Psoas muscle (tissue), 8 donors: ENCODE results near the gene TGFBRAP1. TPM values are rescaled to one million over a fixed set of nuclear protein-coding genes. Genes with fewer than 3 reads are reported as not detected.

Experiments used
- ATAC-seq, 4 donors: fragments of 200-7000 bp; cut with Tn5 transposase; one replicate each; pipeline ENCODE4 v1.9.1; 2020; ENCODE audit warnings: moderate library complexity in 3 of 4, mild to moderate bottlenecking in 2 of 4
- DNase-seq, 2 donors: peaks; one replicate each; pipeline ENCODE4 v3.0.0-alpha.2; 2020
- H3K27ac ChIP-seq: fragments of 200-600 bp; one replicate; pipeline ENCODE4 v1.8.0; 2022
- H3K27me3 ChIP-seq, 3 donors: fragments of 200-600 bp in 1 of 3; one replicate each; pipeline versions ENCODE4 v1.6.1 to v1.8.0; 2013 to 2022; ENCODE audit warnings: low read length in 2 of 3, mild to moderate bottlenecking in 2 of 3, moderate library complexity in 1 of 3; ENCODE audit not compliant: insufficient read depth in 3 of 3
- H3K36me3 ChIP-seq, 2 donors: fragments of 200-600 bp in 1 of 2; one replicate each; pipeline versions ENCODE4 v1.6.1 to v1.8.0; 2013 to 2022; ENCODE audit warnings: low read depth in 1 of 2, mild to moderate bottlenecking in 1 of 2, moderate library complexity in 1 of 2; ENCODE audit not compliant: insufficient read depth in 1 of 2
- H3K4me1 ChIP-seq: fragments of 200-600 bp; one replicate; pipeline ENCODE4 v1.8.0; 2022
- H3K4me3 ChIP-seq: fragments of 200-600 bp; one replicate; pipeline ENCODE4 v1.8.0; 2022; ENCODE audit warnings: mild to moderate bottlenecking
- H3K9me3 ChIP-seq: fragments of 200-600 bp; one replicate; pipeline ENCODE4 v1.8.0; 2022
- CTCF ChIP-seq: fragments of 200-600 bp; IDR thresholded peaks from one replicate; pipeline ENCODE4 v1.8.0; 2022; ENCODE audit warnings: antibody characterized with exemption
- WGBS, 3 donors: extraction: QIAGEN DNeasy Blood & Tissue Kit; methylation state at CpG; one replicate each; pipeline versions ENCODE4 v1.1.6 to v1.1.7; 2013; 5-methylcytosine and 5-hydroxymethylcytosine counted together
- intact Hi-C, 2 donors: fragments of 100-400 bp; cut with DNase I; formaldehyde crosslinking; loops; one replicate each; pipeline versions ENCODE4 v1.11.0 to v1.14.2; 2022
- polyA plus RNA-seq, 3 donors: library from polyadenylated mRNA; stranded (reverse); fragments of 200-250 nt; gene quantifications; one replicate each; pipeline ENCODE4 v1.2.3, GENCODE V29; 2013
- total RNA-seq, 4 donors: library from RNA; stranded (reverse); fragmentation: NEBNext Ultra II Directional in 2 of 4; extraction: Animal tissue kit (Norgen Biotek cat#: 25700) in 2 of 4; gene quantifications; one replicate each; pipeline versions ENCODE4 v1.2.1 to v1.2.4, GENCODE V29; 2021 to 2023
- donor health status: healthy with polysubstance abuse.
- donor health status: DM: no; HTN: no; CAD: no; lungs with moderate emphysema.
- donor health status: Bipolar disorder and iron deficiency.
- donor health status: healthy.
- donor health status: DM: yes; HTN: yes; CAD: no.
- donor health status: DM: no; HTN: no; CAD: no.
- donor health status: DM: no; HTN: no; CAD: no.
- donor health status: DM: yes; HTN: yes; CAD: no.

The TGFBRAP1 gene
- total and polyA plus RNA-seq, 7 donors: 5.4 to 21.4 (median 16.3) TPM

- H3K4me1 ChIP-seq: peaks cover 58% of the 10 kb centered on the region
- no peak for TF ChIP-seq CTCF
- no peak overlapping the region for H3K4me3 ChIP-seq
- H3K27me3 ChIP-seq: no peaks in the 10 kb centered on the region
- H3K9me3 ChIP-seq: no peaks in the 10 kb centered on the region
- DNase-seq (no peak), ATAC-seq (peak; percentile 16 to 53 (median 22))
- H3K27ac ChIP-seq: peak overlapping the region; percentile 79
- WGBS, 3 donors: 33 to 67% (median 46%) methylated on average over 9 of the region's 9 CpGs
- intact Hi-C loops: loop anchor here (10.0 kb wide), 2 partner anchors 371 to 411 kb away; partner anchors contain the start of gene NCK2 (in 1 of the 2)
- H3K36me3 ChIP-seq: peaks cover 0 to 14% of the 10 kb centered on the region in 2 donors
Measured at GRCh38 chr2:105373895-105374401, 44.4 kb upstream of the TGFBRAP1 start.

- intact Hi-C loops: loop anchor here (10.0 kb wide), 2 partner anchors 371 to 411 kb away; partner anchors contain the start of gene NCK2 (in 1 of the 2)
- WGBS, 3 donors: 11 to 25% (median 23%) methylated on average over 9 of the region's 9 CpGs
- no peaks in the 10 kb centered on the region for H3K9me3 ChIP-seq
- ATAC-seq: peak; percentile 70 to 85 (median 80)
- TF ChIP-seq CTCF: no peak
- H3K4me1 ChIP-seq: peaks cover 52% of the 10 kb centered on the region
- H3K27ac ChIP-seq: peak overlapping the region; percentile 79
- peak; percentile 56 to 93 for DNase-seq
- no peak overlapping the region for H3K4me3 ChIP-seq
- H3K36me3 ChIP-seq: peaks cover 2 to 19% of the 10 kb centered on the region in 2 donors
- no peaks in the 10 kb centered on the region for H3K27me3 ChIP-seq
Measured at GRCh38 chr2:105373344-105373781, 43.8 kb upstream of the TGFBRAP1 start.

- peaks cover 40% of the 10 kb centered on the region for H3K4me1 ChIP-seq
- intact Hi-C loops: loop anchor here (10.0 kb wide), 2 partner anchors 373 to 413 kb away; partner anchors contain the start of gene NCK2 (in 1 of the 2)
- no peak for DNase-seq
- no peaks in the 10 kb centered on the region for H3K9me3 ChIP-seq
- 26 to 42% (median 36%) methylated on average over 4 of the region's 4 CpGs for WGBS, 3 donors
- H3K27me3 ChIP-seq: no peaks in the 10 kb centered on the region
- H3K4me3 ChIP-seq: no peak overlapping the region
- ATAC-seq: no peak
- H3K27ac ChIP-seq: no peak overlapping the region
- TF ChIP-seq CTCF: no peak
- peaks cover 6 to 35% of the 10 kb centered on the region in 2 donors for H3K36me3 ChIP-seq
Measured at GRCh38 chr2:105371810-105372209, 42.3 kb upstream of the TGFBRAP1 start.

GRCh38 chr2:105371156-105371555 lies 41.6 kb upstream of the TGFBRAP1 start:
- WGBS, 3 donors: 89 to 95% (median 93%) methylated on average over 10 of the region's 10 CpGs
- Histone ChIP-seq H3K4me3 (no peak overlapping the region), H3K36me3 (peaks cover 6 to 42% of the 10 kb centered on the region in 2 donors), H3K9me3 (no peaks in the 10 kb centered on the region), H3K27me3 (no peaks in the 10 kb centered on the region), H3K27ac (no peak overlapping the region), H3K4me1 (peaks cover 33% of the 10 kb centered on the region)
- ATAC-seq: no peak
- no peak for TF ChIP-seq CTCF
- intact Hi-C loops: loop anchor here (10.0 kb wide), 2 partner anchors 374 to 414 kb away; partner anchors contain the start of gene NCK2 (in 1 of the 2)
- no peak for DNase-seq
